Body of pancreas (tissue), 4 donors: ENCODE results near the gene KLK10. TPM values are rescaled to one million over a fixed set of nuclear protein-coding genes. Genes with fewer than 3 reads are reported as not detected.

Experiments used
- ATAC-seq: fragments of 150-250 bp; one replicate; pipeline ENCODE4 v1.9.1; 2016
- DNase-seq, 4 donors: peaks; one replicate each; pipeline ENCODE4 v3.0.0-alpha.2; 2019
- H3K27ac ChIP-seq, 4 donors: fragments of 200-600 bp; sonication (generic); 1 replicate in 3 of 4; 2 replicates in 1 of 4; pipeline versions ENCODE4 v1.5.1 to v1.6.1; 2016 to 2019; ENCODE audit warnings: mild to moderate bottlenecking in 1 of 4, mixed read lengths in 1 of 4, moderate library complexity in 1 of 4
- H3K27me3 ChIP-seq, 2 donors: fragments of 200-600 bp; sonication (generic); one replicate each; pipeline ENCODE4 v1.6.0; 2016; ENCODE audit warnings: mild to moderate bottlenecking in 1 of 2
- H3K36me3 ChIP-seq, 2 donors: fragments of 200-600 bp; sonication (generic); replicated peaks in 1 of 2; 2 replicates each; pipeline ENCODE4 v1.5.1; 2016; ENCODE audit warnings: low read depth in 2 of 2; ENCODE audit not compliant: insufficient read depth in 1 of 2
- H3K4me1 ChIP-seq: fragments of 200-600 bp; sonication (generic); one replicate; pipeline ENCODE4 v1.6.0; 2016
- H3K4me3 ChIP-seq, 2 donors: fragments of 200-600 bp; sonication (generic); 1 replicate in 1 of 2; 2 replicates in 1 of 2; pipeline ENCODE4 v1.5.1; 2016 to 2019
- H3K9me3 ChIP-seq, 3 donors: fragments of 200-600 bp; sonication (generic); 1 replicate in 2 of 3; 2 replicates in 1 of 3; pipeline ENCODE4 v1.5.1; 2016
- CTCF ChIP-seq, 7 experiments: fragments of 450-650 bp in 4 of 7; fragments of 200-600 bp in 3 of 7; sonication (generic) in 3 of 7; IDR thresholded peaks; one replicate each; pipeline ENCODE4 v1.5.1; 2016 to 2019; ENCODE audit warnings: antibody characterized with exemption in 7 of 7
- POLR2A ChIP-seq, 3 donors: fragments of 450-650 bp; IDR thresholded peaks; one replicate each; pipeline ENCODE4 v1.6.1; 2016; ENCODE audit warnings: antibody characterized with exemption in 3 of 3, mild to moderate bottlenecking in 2 of 3
- WGBS, 2 donors: methylation state at CpG; one replicate each; pipeline ENCODE4 v1.1.5; 2017; 5-methylcytosine and 5-hydroxymethylcytosine counted together
- intact Hi-C: fragments of 100-400 bp; cut with DNase I; formaldehyde crosslinking; loops from one replicate; pipeline ENCODE4 v1.15.1; 2023
- total RNA-seq, 2 donors: library from RNA; depleted of rRNA; stranded (reverse); fragments of >200 nt; gene quantifications; one replicate each; pipeline ENCODE4 v1.1.0, GENCODE V29; 2016

The KLK10 gene
- not detected for total RNA-seq

- Histone ChIP-seq H3K9me3 (no peaks in the 10 kb centered on the region), H3K36me3 (no peaks in the 10 kb centered on the region), H3K27ac (no peak within 1 kb of the TSS), H3K4me3 (no peak within 1 kb of the TSS), H3K27me3 (peaks cover 0 to 5% of the 10 kb centered on the region in 2 donors), H3K4me1 (peaks cover 39% of the 10 kb centered on the region)
- no peak for ATAC-seq
- no peak for TF ChIP-seq POLR2A (IDR thresholded peaks at IDR 0.05)
- no peak for TF ChIP-seq CTCF (IDR thresholded peaks at IDR 0.05)
- intact Hi-C loops: no loop called here
- no peak for DNase-seq
- WGBS, 2 donors: 20 to 52% methylated on average over 4 to 14 of the region's 14 CpGs
Observed at GRCh38 chr19:51019544-51019925, at the start of gene KLK10. TSS of gene KLK10 (minus strand) at chr19:51019709. CDS start at chr19:51019130, 579 bp downstream.

GRCh38 chr19:51066393-51067186, 47.1 kb upstream of the KLK10 start:
- WGBS, 2 donors: 66 to 74% methylated on average over 7 of the region's 7 CpGs
- intact Hi-C loops: no loop called here
- DNase-seq: no peak
- TF ChIP-seq POLR2A (IDR thresholded peaks at IDR 0.05) (no peak), CTCF (IDR thresholded peaks at IDR 0.05) (no peak)
- Histone ChIP-seq H3K9me3 (no peaks in the 10 kb centered on the region), H3K4me3 (no peak overlapping the region), H3K4me1 (peaks cover 30% of the 10 kb centered on the region), H3K27ac (no peak overlapping the region), H3K36me3 (no peaks in the 10 kb centered on the region), H3K27me3 (no peaks in the 10 kb centered on the region)
- ATAC-seq: no peak

GRCh38 chr19:51065221-51065960, 45.9 kb upstream of the KLK10 start:
- no peak overlapping the region for H3K4me3 ChIP-seq
- H3K4me1 ChIP-seq: peaks cover 21% of the 10 kb centered on the region
- no peak for TF ChIP-seq POLR2A (IDR thresholded peaks at IDR 0.05)
- TF ChIP-seq CTCF (IDR thresholded peaks at IDR 0.05): no peak
- H3K36me3 ChIP-seq: no peaks in the 10 kb centered on the region
- intact Hi-C loops: no loop called here
- DNase-seq (peak in 1 of 4 donors; percentile 25), ATAC-seq (peak; percentile 16)
- H3K9me3 ChIP-seq: no peaks in the 10 kb centered on the region
- 26 to 30% methylated on average over 23 to 24 of the region's 25 CpGs for WGBS, 2 donors
- no peaks in the 10 kb centered on the region for H3K27me3 ChIP-seq
- H3K27ac ChIP-seq: peak overlapping the region in 2 of 4 donors; percentile 41 to 63

- WGBS, 2 donors: 17 to 54% methylated on average over 16 to 32 of the region's 38 CpGs
- no peaks in the 10 kb centered on the region for H3K36me3 ChIP-seq
- DNase-seq (peak; percentile 63 to 87 (median 78)), ATAC-seq (peak; percentile 78)
- H3K4me1 ChIP-seq: peaks cover 20% of the 10 kb centered on the region
- intact Hi-C loops: no loop called here
- TF ChIP-seq CTCF (IDR thresholded peaks at IDR 0.05) (no peak), POLR2A (IDR thresholded peaks at IDR 0.05) (no peak)
- H3K27ac ChIP-seq: peak within 1 kb of the TSS in 2 of 4 donors; percentile 41 to 63
- H3K27me3 ChIP-seq: no peaks in the 10 kb centered on the region
- no peaks in the 10 kb centered on the region for H3K9me3 ChIP-seq
- H3K4me3 ChIP-seq: no peak within 1 kb of the TSS
Observed at GRCh38 chr19:51064534-51065220, 45.2 kb upstream of the KLK10 start, which contains the start of gene KLK13. TSS of gene KLK13 (minus strand) at chr19:51065092. CDS start at chr19:51065067, 25 bp downstream.
